HG02840 (cell line): ENCODE data around the gene ZFR2.

Experiments used
- ATAC-seq: cut with Tn5 transposase; IDR thresholded peaks from one replicate; pipeline ENCODE4 v1.9.1; 2021; ENCODE audit warnings: mild to moderate bottlenecking, moderate library complexity, moderate number of reproducible peaks; ENCODE audit not compliant: unreplicated experiment, low FRiP score

Gene ZFR2

DNA sequence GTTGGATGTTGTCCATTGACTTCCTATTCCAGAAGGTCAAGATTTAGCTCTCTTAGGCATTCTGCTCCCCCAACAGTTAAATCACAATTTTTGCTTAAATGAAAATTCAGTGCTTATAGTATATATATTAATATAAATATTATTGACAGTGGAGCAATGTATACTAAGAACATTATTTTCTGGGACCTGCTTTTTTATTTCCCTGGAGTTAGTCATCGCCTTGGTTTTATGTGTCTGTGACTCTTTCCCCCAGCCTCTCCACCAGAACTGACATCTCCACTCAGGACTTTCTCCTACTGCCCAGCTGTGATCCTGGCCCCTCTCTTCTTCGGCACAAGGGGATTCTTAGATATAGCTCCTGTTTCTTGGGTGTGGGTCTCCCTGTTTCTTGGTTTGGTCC, 72.5 kb downstream of the ZFR2 start:
- no peak for ATAC-seq

DNA sequence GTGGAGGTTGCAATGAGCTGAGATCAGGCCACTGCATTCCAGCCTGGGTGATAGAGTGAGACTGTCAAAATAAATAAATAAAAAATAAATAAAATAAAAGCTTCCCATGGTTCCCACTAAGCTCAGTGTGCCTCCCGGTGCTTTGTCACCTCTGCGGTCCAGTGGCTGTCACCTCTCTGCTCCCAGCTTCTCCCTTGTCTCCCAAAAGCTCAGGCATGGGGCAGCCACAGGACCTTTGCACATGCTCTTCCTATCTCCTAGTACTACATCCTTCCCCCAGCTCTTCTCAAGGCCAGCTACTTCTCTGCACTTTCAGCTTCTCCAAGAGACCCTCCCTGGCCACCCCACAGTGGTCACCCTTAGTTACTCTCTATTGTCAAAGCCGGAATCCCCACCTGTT, 75.0 kb downstream of the ZFR2 start:
- ATAC-seq: no peak

DNA sequence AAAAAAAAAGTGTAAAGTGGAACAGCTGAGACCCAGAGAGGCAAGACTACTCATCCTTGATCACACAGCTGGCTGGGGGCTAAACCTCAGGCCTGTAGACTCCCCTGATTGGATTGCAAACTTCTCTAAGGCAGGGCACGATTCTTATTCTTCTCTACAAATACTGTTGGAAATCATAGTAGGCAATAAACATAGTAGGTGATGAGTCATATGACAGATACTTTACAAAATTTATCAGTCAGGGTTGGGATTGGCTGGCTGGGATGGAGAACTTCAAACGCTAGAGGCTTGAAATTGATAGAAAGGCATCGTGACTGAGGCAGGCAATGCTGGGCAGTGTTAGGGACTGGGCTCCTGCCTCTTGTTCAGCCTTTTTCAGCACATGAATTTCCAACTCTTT, 76.7 kb downstream of the ZFR2 start:
- ATAC-seq: no peak

DNA sequence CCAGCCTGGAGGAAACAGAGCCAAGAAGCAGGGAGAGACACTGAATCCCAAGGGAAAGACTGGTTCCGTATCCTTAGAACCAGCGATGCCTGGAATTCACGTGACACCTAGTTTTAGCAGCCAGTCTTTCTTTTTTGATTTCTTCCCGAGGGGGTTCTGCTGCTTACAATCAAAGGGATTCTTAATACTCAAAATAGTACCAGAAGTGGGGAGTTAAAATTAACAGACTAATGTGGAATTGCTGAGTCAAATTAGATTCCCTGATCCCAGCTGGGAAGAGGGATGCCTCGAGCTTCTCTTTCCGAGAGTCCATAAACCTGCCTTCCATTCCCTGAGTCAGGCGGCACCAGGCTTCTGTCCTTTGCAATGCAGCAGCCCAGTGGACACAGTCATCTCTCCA, 77.9 kb downstream of the ZFR2 start:
- no peak for ATAC-seq

DNA sequence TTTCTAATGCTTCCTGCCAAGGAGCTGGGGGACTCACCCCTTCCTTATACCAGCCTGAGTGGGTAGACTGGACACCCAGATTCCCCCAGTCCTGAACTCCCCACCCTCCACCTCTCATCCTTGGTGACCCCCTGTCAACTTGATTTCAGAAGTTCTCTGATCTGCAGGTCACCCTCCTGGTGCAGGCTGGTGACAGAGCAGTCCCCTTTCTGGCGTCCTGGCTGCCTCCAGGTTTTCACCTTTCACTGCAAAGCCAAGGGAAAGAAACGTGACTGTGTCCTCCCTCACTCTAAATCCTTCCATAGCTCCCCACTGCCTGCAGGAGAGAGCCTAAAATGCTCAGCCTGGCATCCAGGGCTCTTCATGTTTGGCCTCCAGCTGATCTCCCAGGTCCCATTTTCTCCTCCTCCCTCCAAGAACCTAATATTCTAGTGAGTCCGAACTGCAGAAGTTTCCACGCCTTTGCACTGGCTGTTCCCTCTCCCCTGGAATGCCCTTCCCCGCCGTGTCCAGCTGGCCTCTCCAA, 78.6 kb downstream of the ZFR2 start:
- ATAC-seq: no peak

DNA sequence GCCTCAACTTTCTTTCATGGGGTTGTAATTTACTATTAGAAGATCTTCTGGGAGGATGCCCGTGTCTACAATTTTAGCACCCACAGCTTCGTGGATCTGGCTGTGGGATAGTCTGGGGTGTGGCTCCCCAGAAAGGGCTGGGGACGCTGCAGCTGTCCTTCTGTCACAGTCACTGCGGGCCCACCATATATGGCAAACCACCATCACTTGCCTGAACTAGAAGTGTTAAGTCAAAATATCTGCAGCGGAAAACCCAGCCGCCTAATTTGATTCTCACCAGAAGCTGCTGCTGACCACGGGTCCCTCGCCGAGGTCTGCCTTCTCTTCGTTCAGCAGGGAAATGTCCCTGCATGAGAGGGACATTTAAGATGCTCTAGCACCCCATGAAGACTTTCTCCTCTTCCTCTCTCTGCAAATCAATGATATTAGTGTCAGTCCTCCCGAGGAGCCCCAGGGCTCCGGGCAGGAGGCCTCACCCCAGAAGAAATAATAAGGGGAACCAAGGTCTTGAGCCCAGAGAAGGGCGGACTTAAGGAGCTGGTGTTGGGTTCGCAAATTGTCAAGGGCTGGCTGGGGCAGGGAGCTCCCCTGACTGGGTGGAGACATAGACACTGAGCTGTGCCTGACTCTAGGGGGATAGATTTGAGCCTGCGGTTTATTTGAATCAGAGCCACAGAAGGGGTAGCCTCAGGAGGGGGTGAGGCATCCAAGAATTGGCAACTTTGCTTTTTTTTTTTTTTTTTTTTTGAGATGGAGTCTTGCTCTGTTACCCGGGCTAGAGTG, 79.7 kb downstream of the ZFR2 start:
- no peak for ATAC-seq

DNA sequence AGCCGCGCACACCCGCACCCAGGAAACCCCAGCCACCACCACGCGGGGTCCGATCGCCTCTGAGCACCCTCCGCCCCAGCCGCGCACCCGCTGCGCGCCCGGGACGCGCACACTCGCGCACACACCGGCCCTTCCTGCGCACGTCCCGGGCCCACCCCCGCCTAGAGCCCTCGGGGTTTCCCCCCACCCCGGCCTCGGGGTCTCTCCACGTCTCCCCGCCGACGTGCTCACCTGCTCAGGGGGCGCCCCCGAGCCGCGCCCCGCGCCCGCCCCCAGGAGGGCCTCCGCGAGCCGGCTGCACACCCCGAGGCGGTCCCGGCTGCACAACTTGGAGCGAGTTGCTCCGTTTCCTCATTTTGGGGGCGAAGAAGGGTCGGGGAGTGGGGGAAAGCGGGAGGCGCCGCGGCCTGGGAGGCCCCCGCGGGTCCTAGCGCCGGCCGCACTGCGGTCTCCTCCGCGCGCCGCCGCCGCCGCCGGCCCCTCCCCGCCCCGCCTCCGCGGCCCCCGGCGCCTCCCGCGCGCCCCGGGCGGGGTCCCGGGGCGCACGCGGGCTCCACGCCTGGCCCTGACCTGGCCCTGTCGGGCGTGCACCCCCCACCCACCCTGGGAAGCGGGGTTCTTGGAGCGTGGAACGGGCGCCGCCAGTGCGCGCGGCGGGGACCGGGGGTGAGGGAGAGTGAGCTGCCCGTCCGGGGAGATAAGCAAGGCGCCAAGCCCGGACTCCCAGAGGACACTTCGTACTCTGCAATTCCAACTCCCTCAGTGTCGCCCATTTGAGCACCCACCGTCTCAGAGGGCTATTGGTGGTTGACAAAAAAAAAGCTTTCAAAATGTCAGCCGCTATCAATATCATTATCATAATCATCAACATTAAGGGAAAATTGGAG, 82.7 kb downstream of the ZFR2 start, which contains the start of gene MATK:
Gene MATK, minus strand, starts transcription at position 444 of the 887 bp plus-strand sequence. CDS start 1,246 bp downstream, outside the sequence.
- no peak for ATAC-seq

DNA sequence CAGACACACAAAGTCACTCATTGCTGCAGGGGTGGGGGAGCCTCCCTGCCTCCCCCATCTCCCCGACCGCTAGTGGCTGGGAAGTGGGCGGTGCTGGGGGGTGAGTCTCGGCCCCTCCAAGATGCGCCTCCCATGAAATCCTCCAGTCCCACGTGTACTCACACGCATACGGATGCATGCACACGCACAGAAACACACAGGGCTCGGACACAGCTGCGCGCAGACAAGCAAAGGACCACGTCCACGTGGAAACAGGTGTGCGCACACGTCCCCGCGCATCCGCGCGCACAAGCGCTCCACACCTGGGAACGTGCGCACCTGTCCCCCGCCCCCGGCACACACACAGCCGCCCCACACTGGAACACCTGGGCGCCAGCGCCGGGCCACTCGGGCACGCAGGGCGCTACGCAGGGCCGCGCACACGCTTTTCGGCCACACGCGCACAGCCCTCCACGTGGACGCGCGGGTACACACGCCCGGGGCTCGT, 83.3 kb downstream of the ZFR2 start:
- ATAC-seq: no peak

DNA sequence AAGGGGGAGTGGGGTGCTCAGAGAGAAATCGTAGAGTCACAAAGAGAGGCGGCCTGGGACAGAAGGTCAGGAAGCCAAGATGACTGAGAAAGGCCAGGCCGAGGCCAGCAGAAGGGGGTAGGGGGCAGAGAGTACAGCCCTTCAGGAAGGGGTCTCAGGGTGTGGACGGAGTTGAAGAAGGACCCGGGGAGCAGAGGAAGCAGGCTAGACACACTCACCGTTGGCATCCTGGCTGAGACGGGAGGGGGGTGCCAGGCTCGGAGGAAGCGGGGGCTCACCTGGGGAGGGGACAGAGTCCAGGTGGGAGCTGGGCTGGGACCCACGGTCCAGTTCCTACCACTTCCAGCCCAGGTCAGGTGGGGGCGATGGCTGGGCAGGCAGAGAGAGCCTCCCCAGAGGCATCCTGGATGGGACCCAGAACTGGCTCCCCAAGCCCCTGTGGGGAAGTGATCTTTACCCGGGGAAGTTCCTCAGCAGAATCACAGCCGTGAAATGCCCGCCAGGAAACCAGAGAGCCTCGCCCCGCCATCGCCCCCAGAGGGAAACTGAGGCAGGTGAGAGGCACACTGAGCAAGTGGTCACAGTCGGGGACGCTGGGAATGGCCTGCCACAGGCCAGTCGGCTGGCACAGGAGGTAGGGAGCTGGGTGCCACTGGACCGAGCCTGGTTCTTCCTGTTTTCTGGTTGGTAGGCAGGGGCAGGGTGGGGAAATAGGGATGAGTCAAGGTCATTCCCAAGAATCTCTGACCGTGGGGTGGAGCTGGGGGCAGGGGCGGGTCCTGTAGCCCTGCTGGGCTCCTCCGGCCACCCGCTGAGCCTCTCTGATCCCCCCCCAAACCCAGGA, 84.0 kb downstream of the ZFR2 start:
- no peak for ATAC-seq

DNA sequence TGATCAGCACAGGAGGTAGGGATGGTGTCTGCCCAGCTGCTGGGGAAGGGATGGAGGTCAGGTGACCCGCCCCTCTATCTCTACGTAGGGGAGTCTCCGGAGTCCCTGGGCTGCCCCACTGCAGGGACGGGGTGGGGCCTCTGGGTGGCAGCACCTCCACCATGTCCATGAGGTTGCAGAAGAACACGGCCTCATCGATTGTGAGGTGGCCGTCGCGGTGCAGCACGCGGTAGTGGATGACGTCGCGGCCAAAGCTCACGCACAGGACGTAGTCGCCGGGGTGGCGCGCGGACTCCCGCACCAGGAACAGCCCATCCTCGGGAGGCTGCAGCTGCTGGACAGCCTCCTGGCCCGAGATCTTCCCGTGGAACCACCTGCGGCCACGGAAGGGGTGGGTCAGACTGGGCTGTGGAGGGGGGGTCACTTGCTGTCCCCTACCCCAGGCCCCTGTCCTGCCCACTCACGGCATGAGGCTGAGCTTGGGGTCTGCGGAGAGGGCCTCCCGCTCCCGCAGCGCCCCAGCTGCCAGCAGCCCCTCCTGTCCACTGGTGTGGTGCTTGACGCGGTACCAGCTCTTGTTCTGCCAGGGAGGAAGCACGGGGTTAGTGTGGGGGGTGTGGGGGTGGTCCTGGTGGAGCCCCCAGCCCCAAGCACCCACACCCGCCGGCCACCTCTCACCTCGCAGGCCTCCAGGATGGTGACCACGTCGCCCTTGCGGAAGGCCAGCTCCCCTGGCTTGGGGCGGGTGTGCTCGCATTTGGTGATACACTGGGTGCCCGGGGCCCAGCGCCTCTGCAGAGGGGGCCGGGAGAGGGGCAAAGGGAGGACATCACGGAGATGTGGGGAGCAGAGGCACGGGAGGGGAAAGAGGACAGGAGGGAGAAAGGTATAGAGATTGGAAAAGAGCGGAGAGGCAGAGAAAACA, 84.9 kb downstream of the ZFR2 start:
- no peak for ATAC-seq

DNA sequence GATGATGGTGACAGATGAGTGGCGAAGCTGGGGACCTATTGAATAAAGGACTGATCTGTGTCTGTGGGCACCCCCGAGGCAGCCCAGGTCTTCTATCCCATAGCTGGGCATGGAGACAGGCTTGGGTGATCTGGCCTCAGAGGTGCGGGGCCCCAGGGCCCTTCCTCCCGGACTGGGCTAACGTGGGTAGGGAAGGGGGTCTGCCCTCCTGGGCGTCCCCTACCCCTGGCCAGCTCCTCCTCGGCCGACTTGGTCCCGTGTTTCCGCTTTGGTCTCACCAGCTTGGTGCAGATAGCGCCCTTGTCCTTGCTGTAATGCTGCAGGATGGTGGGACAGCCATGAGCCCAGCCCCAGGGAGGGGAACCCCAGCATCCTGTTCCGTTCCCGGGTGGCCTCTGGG, 85.9 kb downstream of the ZFR2 start:
- no peak for ATAC-seq

DNA sequence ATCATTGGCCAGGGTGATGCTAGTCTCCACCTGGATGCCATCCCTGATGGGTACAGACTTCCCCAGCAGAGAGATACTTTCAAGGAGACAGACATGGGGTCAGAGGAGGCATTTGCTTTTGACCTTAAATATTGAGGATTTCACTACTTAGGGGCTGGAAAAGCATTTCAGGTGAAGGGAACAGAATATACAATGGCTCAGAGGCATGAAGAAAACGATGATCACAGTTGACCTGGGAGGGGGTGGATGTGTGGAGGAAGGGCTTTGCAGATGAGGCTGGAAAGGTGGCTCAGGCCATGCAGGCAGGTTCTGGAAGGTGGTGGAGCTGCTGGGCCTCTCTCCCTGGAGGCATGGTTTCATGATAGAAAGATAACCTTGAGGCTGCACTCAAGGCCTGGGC, 86.5 kb downstream of the ZFR2 start:
- no peak for ATAC-seq

DNA sequence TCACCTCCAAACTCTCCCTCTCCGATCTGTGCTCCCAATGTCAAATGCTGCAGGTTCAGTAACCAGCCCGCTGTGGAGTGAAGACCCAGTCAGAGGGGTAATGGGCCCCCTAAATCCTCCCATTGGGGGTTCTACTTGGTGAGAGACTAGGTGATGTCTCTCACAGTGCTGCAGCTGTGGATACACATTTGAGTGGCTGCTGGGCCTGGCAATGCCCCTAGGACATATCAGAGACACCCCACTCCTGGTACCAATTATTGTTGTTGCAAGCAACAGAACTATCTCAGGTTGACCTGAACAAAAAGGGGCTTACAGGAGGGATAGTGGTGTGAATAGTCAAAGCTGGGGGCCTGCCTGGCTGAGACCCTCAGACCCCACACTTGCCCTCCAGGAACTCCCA, 87.2 kb downstream of the ZFR2 start:
- ATAC-seq: no peak

DNA sequence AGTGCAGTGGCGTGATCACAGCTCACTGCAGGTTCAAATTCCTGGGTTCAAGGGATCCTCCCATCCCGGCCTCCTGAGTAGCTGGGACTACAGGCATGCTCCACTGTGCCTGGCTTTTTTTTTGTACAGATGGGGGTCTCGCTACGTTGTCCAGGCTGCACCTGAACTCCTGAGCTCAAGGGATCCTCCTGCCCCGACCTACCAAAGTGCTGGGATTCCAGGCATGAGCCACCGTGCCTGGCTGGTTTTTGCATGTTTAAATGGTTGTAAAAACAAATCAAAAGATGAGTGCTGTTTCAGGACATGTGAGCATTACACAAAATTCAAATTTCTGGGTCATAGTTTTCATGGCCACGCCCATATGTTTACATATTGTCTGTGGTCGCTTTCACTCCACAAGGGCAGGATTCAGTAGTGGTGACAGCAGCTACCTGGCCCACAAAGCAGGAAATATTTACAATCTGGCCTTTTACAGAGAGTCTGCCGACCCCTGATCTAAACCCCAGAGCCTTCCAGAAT, 88.0 kb downstream of the ZFR2 start:
- ATAC-seq: no peak

DNA sequence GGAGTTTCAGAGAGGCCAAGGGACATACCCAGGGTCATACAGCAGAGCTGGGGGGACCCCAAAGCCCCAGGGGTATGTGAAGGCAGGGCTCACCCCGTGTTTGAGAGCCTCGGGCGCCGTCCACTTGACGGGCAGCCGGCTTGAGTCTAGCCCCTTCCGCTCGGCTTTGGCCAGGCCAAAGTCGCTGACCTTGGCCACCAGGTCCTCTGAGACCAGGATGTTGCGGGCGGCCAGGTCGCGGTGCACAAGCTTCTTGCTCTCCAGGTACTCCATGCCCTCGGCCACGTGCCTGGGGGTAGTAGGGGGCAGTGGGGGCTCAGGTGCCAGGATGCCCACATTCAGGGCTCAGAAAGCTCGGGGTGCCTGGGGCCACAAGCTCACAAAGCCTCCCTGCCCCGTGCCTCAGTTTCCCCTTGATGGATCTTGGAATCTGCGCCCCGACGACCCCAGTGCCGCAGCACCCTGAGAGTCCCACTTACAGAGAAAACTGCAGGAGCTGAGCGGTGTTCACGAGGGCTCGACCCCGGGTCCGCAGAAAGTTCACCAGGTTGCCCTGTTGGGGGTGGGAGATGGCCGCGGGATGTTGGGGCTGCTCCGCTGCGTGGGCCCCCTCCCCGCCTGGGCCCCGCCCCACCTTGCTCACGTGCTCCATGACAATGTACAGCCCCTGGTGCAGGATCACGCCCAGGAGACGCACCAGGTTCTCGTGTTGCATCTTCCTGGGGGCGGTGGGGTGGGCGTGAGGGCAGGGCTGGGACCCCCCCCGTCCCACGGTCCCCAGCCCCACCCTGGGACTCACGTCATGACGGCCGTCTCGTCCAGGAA, 89.7 kb downstream of the ZFR2 start:
- no peak for ATAC-seq

DNA sequence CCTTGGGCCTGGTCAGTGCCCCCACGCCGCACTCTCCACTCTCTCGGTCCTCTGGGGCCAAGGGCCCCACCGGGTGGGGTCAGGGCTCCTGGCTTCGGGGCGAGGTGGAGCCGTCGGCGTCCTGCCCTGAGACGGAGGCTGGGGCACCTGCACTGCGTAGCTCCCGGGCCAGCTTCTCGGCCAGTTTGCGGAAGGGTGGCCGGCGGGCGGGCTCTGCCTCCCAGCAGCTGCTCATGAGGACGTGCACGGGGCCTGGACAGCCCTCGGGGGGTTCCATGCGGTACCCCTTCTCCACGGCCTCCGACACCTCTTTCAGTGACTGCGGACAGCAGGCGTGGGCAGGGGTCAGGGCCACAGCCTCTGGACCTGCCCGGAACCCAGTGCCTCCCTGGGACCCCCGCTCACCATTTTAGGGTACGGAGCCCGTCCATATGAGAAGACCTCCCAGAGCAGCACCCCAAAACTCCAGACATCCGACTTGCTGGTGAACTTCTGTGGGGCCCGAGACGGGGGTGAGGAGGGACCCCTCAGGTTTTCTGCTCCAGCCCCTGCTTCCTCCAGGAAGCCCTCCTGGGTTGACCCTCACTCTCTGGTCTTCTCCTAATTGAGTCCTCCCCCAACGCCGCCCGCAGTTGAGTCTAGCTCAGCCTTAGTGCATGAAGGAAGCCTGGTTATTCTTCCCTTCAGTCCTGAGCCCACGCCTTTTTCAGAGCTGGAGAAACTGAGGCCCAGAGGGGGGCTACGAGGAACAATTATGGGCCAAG, 90.6 kb downstream of the ZFR2 start:
- ATAC-seq: no peak

DNA sequence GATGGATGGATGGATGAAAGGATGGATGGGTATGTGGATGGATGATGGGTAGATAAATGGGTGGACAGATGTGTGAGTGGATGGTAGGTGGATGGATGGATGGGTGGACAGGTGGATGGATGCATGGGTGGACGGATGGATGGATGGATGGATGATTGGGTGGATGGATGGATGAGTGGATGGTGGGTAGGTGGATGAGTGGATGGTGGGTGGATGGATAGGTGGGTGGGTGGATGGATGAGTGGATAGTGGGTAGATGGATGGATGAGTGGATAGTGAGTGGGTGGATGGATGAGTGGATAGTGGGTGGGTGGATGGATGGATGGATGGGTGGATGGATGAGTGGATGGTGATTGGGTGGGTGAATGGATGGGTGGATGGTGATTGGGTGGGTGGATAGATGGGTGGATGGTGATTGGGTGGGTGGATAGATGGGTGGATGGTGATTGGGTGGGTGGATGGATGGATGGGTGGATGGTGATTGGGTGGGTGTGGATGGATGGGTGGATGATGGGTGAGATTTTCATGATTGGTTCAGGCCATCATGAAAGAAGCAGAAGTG, 92.3 kb downstream of the ZFR2 start:
- no peak for ATAC-seq
